Measurements from ENCODE around the gene CMIP. TPM values are rescaled to one million over a fixed set of nuclear protein-coding genes. Genes with fewer than 3 reads are reported as not detected.

The CMIP gene
- total RNA-seq, 1 experiment from 2014 or later, result 12.7 TPM

DNA sequence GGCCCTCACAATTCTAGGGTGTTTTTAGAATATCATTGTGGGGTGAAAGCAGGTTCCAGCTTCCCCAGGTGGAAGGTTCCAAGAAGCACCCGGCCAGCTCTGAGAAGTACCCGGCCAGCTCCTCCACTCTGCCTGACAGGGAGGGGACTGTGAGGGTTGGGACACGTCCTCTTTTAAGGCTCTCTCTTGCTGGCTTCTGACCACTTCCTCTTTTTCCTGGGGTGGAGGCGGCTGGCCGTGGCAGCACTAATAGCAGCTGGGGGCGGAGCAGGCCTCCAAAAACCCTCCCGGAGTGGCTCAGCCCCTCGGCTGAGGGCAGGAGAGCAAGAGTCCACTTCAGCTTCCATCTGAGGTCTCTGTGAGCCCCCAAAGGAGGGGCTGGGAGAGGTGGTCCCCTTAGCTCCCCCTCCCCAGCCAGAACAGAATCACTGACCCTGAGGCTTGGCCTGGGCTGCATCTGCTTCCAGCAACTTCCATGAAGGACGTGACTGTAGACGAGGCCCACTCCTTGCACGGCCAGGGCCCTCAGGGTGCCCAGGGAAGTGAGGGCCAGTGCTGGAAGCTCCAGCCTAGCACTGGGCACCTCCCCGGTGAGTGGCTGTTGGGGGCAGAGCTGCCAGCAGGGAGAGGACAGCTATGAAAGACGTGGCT lies 307.7 kb downstream of the CMIP start:
- H3K27me3 ChIP-seq (ENCODE audit: low read length), result no peaks in the 10 kb centered on the region
- H3K4me3 ChIP-seq (ENCODE audit: low read length), result peak overlapping the region; percentile 60
- H3K9me2 ChIP-seq (replicated peaks; ENCODE audit: insufficient read depth, low read length), result no peaks in the 10 kb centered on the region
- H3K27ac ChIP-seq (ENCODE audit: low read length), result peak overlapping the region; percentile 93
- peaks cover 52% of the 10 kb centered on the region for H3K4me1 ChIP-seq (ENCODE audit: low read length)
- H3K79me2 ChIP-seq (ENCODE audit: low read length), result peaks cover 64% of the 10 kb centered on the region
- H3K9me3 ChIP-seq (ENCODE audit: low read length), result no peaks in the 10 kb centered on the region
- peak overlapping the region; percentile 76 for H3K9ac ChIP-seq (ENCODE audit: low read length)
- peaks cover 19% of the 10 kb centered on the region for H3K36me3 ChIP-seq (ENCODE audit: insufficient read depth, low read length)
- H2AFZ ChIP-seq (ENCODE audit: low read length), result no peak overlapping the region
- no peaks in the 10 kb centered on the region for H4K20me1 ChIP-seq (ENCODE audit: insufficient read depth, low read depth, low read length)
- DNase-seq, result peak; percentile 93
- H3K4me2 ChIP-seq (ENCODE audit: low read depth, low read length, poor library complexity, severe bottlenecking), result peak overlapping the region; percentile 75

DNA sequence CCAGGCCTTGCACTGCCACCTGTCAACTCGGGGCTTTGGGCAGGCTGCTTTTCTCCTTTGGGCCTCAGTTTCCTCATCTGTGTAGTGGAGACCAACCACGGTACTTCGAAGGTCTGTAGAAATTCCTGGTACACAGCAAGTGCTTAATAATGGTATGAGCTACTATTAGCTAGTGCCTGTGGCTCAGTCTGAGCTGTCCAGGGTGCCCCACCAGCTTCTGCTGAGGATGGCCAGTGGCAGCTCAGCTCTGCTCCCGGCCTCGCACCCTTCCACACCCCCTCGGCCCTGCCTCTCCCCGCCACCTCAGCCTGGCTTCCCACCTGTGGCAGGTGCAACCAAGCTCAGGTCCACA lies 308.2 kb downstream of the CMIP start:
- no peaks in the 10 kb centered on the region for H3K9me2 ChIP-seq (replicated peaks; ENCODE audit: insufficient read depth, low read length)
- H2AFZ ChIP-seq (ENCODE audit: low read length), result no peak overlapping the region
- no peaks in the 10 kb centered on the region for H3K27me3 ChIP-seq (ENCODE audit: low read length)
- peak overlapping the region; percentile 60 for H3K4me3 ChIP-seq (ENCODE audit: low read length)
- H3K9ac ChIP-seq (ENCODE audit: low read length), result peak overlapping the region; percentile 76
- H4K20me1 ChIP-seq (ENCODE audit: insufficient read depth, low read depth, low read length), result no peaks in the 10 kb centered on the region
- DNase-seq, result no peak
- peaks cover 19% of the 10 kb centered on the region for H3K36me3 ChIP-seq (ENCODE audit: insufficient read depth, low read length)
- no peaks in the 10 kb centered on the region for H3K9me3 ChIP-seq (ENCODE audit: low read length)
- peaks cover 47% of the 10 kb centered on the region for H3K4me1 ChIP-seq (ENCODE audit: low read length)
- H3K27ac ChIP-seq (ENCODE audit: low read length), result peak overlapping the region; percentile 93
- peak overlapping the region; percentile 75 for H3K4me2 ChIP-seq (ENCODE audit: low read depth, low read length, poor library complexity, severe bottlenecking)
- H3K79me2 ChIP-seq (ENCODE audit: low read length), result peaks cover 62% of the 10 kb centered on the region

DNA sequence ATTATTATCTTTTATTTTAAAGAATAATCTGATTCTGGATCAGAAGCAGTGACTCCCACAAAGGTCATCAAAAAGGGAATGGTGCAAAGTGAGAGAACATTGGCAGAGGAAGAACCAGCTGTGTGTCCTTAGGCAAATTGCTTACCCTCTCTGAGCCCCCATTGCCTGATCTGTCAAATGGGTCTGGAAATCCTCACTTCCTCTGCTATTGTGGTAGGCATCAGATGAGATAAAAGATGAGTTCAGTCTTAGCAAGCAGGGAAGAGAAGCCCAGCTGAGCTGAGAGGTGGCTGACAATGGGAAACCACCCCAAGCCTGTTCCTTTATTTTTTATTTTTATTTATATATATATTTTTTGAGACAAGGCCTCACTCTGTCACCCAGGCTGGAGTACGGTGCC lies 310.2 kb downstream of the CMIP start:
- Histone ChIP-seq H2AFZ (ENCODE audit: low read length) (no peak overlapping the region), H3K79me2 (ENCODE audit: low read length) (peaks cover 47% of the 10 kb centered on the region), H3K36me3 (ENCODE audit: insufficient read depth, low read length) (peaks cover 28% of the 10 kb centered on the region), H3K27me3 (ENCODE audit: low read length) (no peaks in the 10 kb centered on the region), H3K4me2 (ENCODE audit: low read depth, low read length, poor library complexity, severe bottlenecking) (no peak overlapping the region), H3K27ac (ENCODE audit: low read length) (no peak overlapping the region), H3K9ac (ENCODE audit: low read length) (no peak overlapping the region), H3K4me3 (ENCODE audit: low read length) (no peak overlapping the region), H3K9me3 (ENCODE audit: low read length) (no peaks in the 10 kb centered on the region), H4K20me1 (ENCODE audit: insufficient read depth, low read depth, low read length) (no peaks in the 10 kb centered on the region), H3K4me1 (ENCODE audit: low read length) (peaks cover 27% of the 10 kb centered on the region), H3K9me2 (replicated peaks; ENCODE audit: insufficient read depth, low read length) (no peaks in the 10 kb centered on the region)
- no peak for DNase-seq

DNA sequence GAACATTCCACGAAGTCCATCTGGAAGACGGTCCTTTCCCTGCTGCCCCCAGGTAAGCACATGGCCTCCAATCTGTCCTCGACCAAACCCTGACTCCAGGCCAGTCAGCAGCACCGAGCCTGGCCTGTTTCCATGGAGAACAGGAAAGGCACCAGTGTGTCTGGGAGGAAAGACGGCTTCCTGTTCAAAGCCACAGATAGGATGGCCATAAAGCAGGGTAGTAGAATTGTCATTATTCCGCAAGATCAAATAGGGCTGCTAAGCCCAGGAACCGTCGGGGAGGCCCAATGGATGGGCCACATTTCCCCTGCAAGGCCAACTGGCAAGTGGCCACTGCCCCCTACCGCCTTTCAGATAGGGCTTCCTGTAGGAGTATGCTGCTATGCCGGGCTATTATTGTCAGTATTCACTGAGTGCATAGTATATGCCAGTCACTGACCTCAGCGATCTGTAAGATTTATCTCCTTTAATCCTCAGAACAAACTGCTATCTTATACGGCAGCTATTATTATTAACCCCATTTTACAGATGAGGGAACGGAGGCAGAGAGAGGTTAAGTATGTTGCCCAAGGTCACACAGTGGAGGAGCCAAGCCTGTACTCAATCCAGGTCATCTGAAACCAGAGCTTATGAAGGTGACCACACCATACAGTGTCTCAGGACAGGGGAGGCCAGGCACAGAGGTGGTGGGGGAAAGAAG lies 311.5 kb downstream of the CMIP start:
- H3K9me2 ChIP-seq (replicated peaks; ENCODE audit: insufficient read depth, low read length), result no peaks in the 10 kb centered on the region
- H3K36me3 ChIP-seq (ENCODE audit: insufficient read depth, low read length), result peaks cover 28% of the 10 kb centered on the region
- no peak overlapping the region for H3K27ac ChIP-seq (ENCODE audit: low read length)
- H3K4me2 ChIP-seq (ENCODE audit: low read depth, low read length, poor library complexity, severe bottlenecking), result no peak overlapping the region
- no peaks in the 10 kb centered on the region for H3K9me3 ChIP-seq (ENCODE audit: low read length)
- peaks cover 41% of the 10 kb centered on the region for H3K79me2 ChIP-seq (ENCODE audit: low read length)
- no peak overlapping the region for H3K4me3 ChIP-seq (ENCODE audit: low read length)
- no peaks in the 10 kb centered on the region for H3K27me3 ChIP-seq (ENCODE audit: low read length)
- H3K4me1 ChIP-seq (ENCODE audit: low read length), result peaks cover 21% of the 10 kb centered on the region
- H4K20me1 ChIP-seq (ENCODE audit: insufficient read depth, low read depth, low read length), result no peaks in the 10 kb centered on the region
- H2AFZ ChIP-seq (ENCODE audit: low read length), result no peak overlapping the region
- H3K9ac ChIP-seq (ENCODE audit: low read length), result no peak overlapping the region
- no peak for DNase-seq

DNA sequence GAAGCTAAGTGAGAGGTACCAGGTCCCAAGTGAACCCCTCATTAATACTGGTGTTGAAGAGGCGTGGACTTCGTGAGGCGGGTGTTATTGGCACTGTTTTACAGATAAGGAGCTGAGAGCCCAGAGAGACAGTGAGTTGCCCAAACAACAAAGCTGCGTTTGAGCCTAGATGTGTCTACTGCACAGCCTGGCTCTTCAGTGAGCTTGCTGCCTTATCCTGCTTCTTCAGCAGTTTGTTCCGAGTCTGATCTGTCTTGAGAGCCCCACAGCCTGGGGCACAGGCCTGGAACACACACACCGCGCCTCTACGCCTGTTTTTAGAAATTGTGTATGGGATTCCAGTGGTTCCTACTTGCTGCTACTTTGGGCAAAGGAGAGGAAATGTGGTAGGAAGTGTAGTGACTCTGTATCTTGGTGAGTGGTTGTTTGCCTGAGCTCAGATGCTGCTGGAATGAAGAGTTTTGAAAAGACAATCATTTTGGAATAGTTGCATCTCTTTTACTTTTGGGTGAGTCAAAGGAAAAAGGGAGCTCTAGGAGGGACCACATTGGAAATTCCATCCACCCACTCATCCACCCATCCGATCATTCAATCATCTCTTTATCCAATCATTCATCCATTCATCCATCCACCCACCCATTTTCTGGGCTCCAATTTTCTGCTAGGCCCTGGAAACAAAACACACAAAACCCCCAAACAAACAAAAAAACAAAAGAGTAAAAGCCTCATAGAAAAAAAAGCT lies 312.2 kb downstream of the CMIP start:
- Histone ChIP-seq H3K27me3 (ENCODE audit: low read length) (no peaks in the 10 kb centered on the region), H3K4me2 (ENCODE audit: low read depth, low read length, poor library complexity, severe bottlenecking) (no peak overlapping the region), H3K79me2 (ENCODE audit: low read length) (peaks cover 38% of the 10 kb centered on the region), H3K9ac (ENCODE audit: low read length) (no peak overlapping the region), H3K27ac (ENCODE audit: low read length) (no peak overlapping the region), H3K9me2 (replicated peaks; ENCODE audit: insufficient read depth, low read length) (no peaks in the 10 kb centered on the region), H3K4me1 (ENCODE audit: low read length) (peaks cover 14% of the 10 kb centered on the region), H4K20me1 (ENCODE audit: insufficient read depth, low read depth, low read length) (no peaks in the 10 kb centered on the region), H3K4me3 (ENCODE audit: low read length) (no peak overlapping the region), H3K36me3 (ENCODE audit: insufficient read depth, low read length) (peaks cover 28% of the 10 kb centered on the region), H2AFZ (ENCODE audit: low read length) (no peak overlapping the region), H3K9me3 (ENCODE audit: low read length) (no peaks in the 10 kb centered on the region)
- DNase-seq, result no peak

DNA sequence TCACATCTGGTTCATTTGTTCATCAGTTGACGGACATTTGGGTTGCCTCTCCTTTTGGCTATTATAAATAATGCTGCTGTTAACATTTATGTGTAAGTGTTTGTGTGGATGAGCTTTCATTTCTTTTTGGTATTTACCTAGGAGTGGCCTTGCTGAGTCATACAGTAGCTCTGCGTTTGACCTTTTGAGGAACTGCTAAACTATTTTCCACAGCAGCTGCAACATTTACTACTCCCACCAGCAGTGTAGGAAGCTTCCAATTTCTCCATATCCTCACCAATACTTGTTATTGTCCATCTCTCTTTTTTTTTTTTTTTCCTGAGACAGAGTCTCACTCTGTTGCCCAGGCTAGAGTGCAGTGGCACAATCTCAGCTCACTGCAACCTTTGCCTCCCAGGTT lies 313.8 kb downstream of the CMIP start:
- H3K4me2 ChIP-seq (ENCODE audit: low read depth, low read length, poor library complexity, severe bottlenecking), result no peak overlapping the region
- H2AFZ ChIP-seq (ENCODE audit: low read length), result no peak overlapping the region
- H3K9me2 ChIP-seq (replicated peaks; ENCODE audit: insufficient read depth, low read length), result no peaks in the 10 kb centered on the region
- peaks cover 28% of the 10 kb centered on the region for H3K36me3 ChIP-seq (ENCODE audit: insufficient read depth, low read length)
- no peak overlapping the region for H3K27ac ChIP-seq (ENCODE audit: low read length)
- no peak overlapping the region for H3K4me3 ChIP-seq (ENCODE audit: low read length)
- no peaks in the 10 kb centered on the region for H3K4me1 ChIP-seq (ENCODE audit: low read length)
- H3K9me3 ChIP-seq (ENCODE audit: low read length), result no peaks in the 10 kb centered on the region
- no peaks in the 10 kb centered on the region for H3K27me3 ChIP-seq (ENCODE audit: low read length)
- no peak for DNase-seq
- peaks cover 29% of the 10 kb centered on the region for H3K79me2 ChIP-seq (ENCODE audit: low read length)
- no peak overlapping the region for H3K9ac ChIP-seq (ENCODE audit: low read length)
- no peaks in the 10 kb centered on the region for H4K20me1 ChIP-seq (ENCODE audit: insufficient read depth, low read depth, low read length)

Small RNA genes lying within 50 kb of the gene (small RNA-seq; reads per million reads assigned to genes)
- gene MIR6504 (not detected), gene MIR7854 (not detected)

Other genes starting within 250 kb of the CMIP start
- not detected in 2 replicates for gene BCO1, start 206.1 kb upstream of the CMIP start, total RNA-seq (2014; rRNA removed; shearing (Covaris generic); ENCODE audit: low replicate concordance)
- gene GAN, start 129.8 kb upstream of the CMIP start, total RNA-seq (2014; rRNA removed; shearing (Covaris generic); ENCODE audit: low replicate concordance), result 5.3 and 9.6 TPM in 2 replicates